ENCODE measurements around the gene TBC1D9B.

DNA sequence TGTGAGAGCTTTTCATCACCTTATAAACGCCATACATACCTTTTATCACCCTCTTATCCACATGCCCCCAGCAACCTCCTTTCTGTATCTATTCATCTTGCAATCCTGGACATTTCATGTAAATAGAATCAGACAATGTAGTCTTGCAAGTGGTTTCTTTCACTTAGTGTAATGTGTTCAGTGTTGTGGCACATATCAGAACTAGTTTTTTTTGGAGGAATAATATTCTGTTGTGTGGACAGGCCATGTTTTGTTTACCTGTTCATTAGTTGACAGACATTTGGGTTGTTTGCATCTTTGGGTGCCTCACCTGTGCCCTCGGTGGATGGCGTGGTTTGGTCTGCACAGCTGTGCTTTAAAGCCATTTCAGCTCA is 85.7 kb downstream of the TBC1D9B start:
- TF ChIP-seq CTCF (conservative IDR thresholded peaks at IDR 0.05; ENCODE audit: low read depth, low read length) (no peak), EZH2 (IDR thresholded peaks at IDR 0.05; ENCODE audit: low read length, unreplicated experiment) (no peak), EZH2phosphoT487 (IDR thresholded peaks at IDR 0.05; ENCODE audit: borderline replicate concordance, low read length) (no peak)
